GM12878 (cell line): Measurements from ENCODE around the gene MAD2L2. TPM values are rescaled to one million over a fixed set of nuclear protein-coding genes. Genes with fewer than 3 reads are reported as not detected.

Experiments used
- polyA plus RNA-seq, 11 experiments: library from polyadenylated mRNA; depleted of rRNA in 4 of 11; unstranded in 6 of 11; stranded (reverse) in 5 of 11; fragments of >200 nt; fragmentation: Nextera tagmentation in 4 of 11; fragmentation: Illumina TruSeq in 1 of 11; extraction: Ambion mirVana in 4 of 11; extraction: Trizol in 1 of 11; gene quantifications; 1 replicate in 1 of 11; 2 replicates in 10 of 11; pipeline versions ENCODE4 v1.2.1 to v1.2.3, GENCODE V29; 2011 to 2016; ENCODE audit warnings: inconsistent platforms in 2 of 11, missing spikeins in 2 of 11, low read depth in 1 of 11
- total RNA-seq, 4 experiments: library from RNA; depleted of rRNA in 3 of 4; stranded (reverse); fragments of >200 nt in 3 of 4; fragmentation: Illumina TruSeq in 1 of 4; extraction: Trizol in 1 of 4; gene quantifications; 2 replicates each; pipeline versions ENCODE4 v1.2.1 to v1.2.3, GENCODE V29; 2013 to 2021

Gene MAD2L2
- total and polyA plus RNA-seq, 10 of the 15 experiments (the other 5 are each of a cell fraction or from before 2014, with no cell fraction given) = 3.5 to 95.0 (median 53.2) TPM

Other genes starting within 250 kb of the MAD2L2 start
Only the 7 nearest of the 12 such genes appear.
- gene FBXO2, start 26.7 kb downstream of the MAD2L2 start, total RNA-seq (2014; rRNA removed) = 0.06 and 0.11 TPM in 2 replicates
- gene FBXO2, start 26.7 kb downstream of the MAD2L2 start, total RNA-seq (2014; rRNA removed; fragmentation: Illumina TruSeq; extraction: Trizol) = not detected in 2 replicates
- gene FBXO2, start 26.7 kb downstream of the MAD2L2 start, total RNA-seq (2021) = 0.32 and 0.41 TPM in 2 replicates
- 0.15 and 0.17 TPM in 2 replicates for gene FBXO2, start 26.7 kb downstream of the MAD2L2 start, polyA plus RNA-seq (2011; rRNA removed)
- gene FBXO2, start 26.7 kb downstream of the MAD2L2 start, polyA plus RNA-seq (2014; fragmentation: Illumina TruSeq; extraction: Trizol) = 0.10 TPM in 1 of 2 replicates, not detected in the other
- under 1 TPM in 1 of 2 experiments, not detected in 1; 0.07 TPM for gene FBXO2, start 26.7 kb downstream of the MAD2L2 start, polyA plus RNA-seq (2014; fragmentation: Nextera tagmentation; extraction: Ambion mirVana)
- 0.22 and 0.56 TPM in 2 replicates for gene FBXO2, start 26.7 kb downstream of the MAD2L2 start, polyA plus RNA-seq (2014; rRNA removed)
- gene FBXO2, start 26.7 kb downstream of the MAD2L2 start, polyA plus RNA-seq (2016; fragmentation: Nextera tagmentation; extraction: Ambion mirVana) = under 1 TPM in 1 of 2 experiments, not detected in 1; 0.24 TPM
- gene FBXO44, start 26.3 kb downstream of the MAD2L2 start, total RNA-seq (2014; rRNA removed) = 9.4 and 10.0 TPM in 2 replicates
- 4.2 and 4.8 TPM in 2 replicates for gene FBXO44, start 26.3 kb downstream of the MAD2L2 start, total RNA-seq (2014; rRNA removed; fragmentation: Illumina TruSeq; extraction: Trizol)
- gene FBXO44, start 26.3 kb downstream of the MAD2L2 start, total RNA-seq (2021) = 12.9 and 13.2 TPM in 2 replicates
- gene FBXO44, start 26.3 kb downstream of the MAD2L2 start, polyA plus RNA-seq (2011; rRNA removed) = 4.1 and 6.3 TPM in 2 replicates
- 1.1 and 4.0 TPM in 2 replicates for gene FBXO44, start 26.3 kb downstream of the MAD2L2 start, polyA plus RNA-seq (2014; fragmentation: Illumina TruSeq; extraction: Trizol)
- 1 to 10 TPM in 1 of 2 experiments, under 1 TPM in 1; 0.77 to 1.5 TPM for gene FBXO44, start 26.3 kb downstream of the MAD2L2 start, polyA plus RNA-seq (2014; fragmentation: Nextera tagmentation; extraction: Ambion mirVana)
- gene FBXO44, start 26.3 kb downstream of the MAD2L2 start, polyA plus RNA-seq (2014; rRNA removed) = 17.5 and 22.4 TPM in 2 replicates
- 10 to 100 TPM; 11.7 to 12.9 TPM for gene FBXO44, start 26.3 kb downstream of the MAD2L2 start, polyA plus RNA-seq (2016; fragmentation: Nextera tagmentation; extraction: Ambion mirVana)
- 37.1 TPM in 2 replicates for gene FBXO6, start 16.9 kb downstream of the MAD2L2 start, total RNA-seq (2014; rRNA removed)
- 15.7 and 16.8 TPM in 2 replicates for gene FBXO6, start 16.9 kb downstream of the MAD2L2 start, total RNA-seq (2014; rRNA removed; fragmentation: Illumina TruSeq; extraction: Trizol)
- 15.9 and 17.8 TPM in 2 replicates for gene FBXO6, start 16.9 kb downstream of the MAD2L2 start, total RNA-seq (2021)
- 9.2 and 17.0 TPM in 2 replicates for gene FBXO6, start 16.9 kb downstream of the MAD2L2 start, polyA plus RNA-seq (2011; rRNA removed)
- gene FBXO6, start 16.9 kb downstream of the MAD2L2 start, polyA plus RNA-seq (2014; fragmentation: Illumina TruSeq; extraction: Trizol) = 10.5 and 18.4 TPM in 2 replicates
- gene FBXO6, start 16.9 kb downstream of the MAD2L2 start, polyA plus RNA-seq (2014; fragmentation: Nextera tagmentation; extraction: Ambion mirVana) = 1 to 10 TPM; 6.0 to 9.3 TPM
- gene FBXO6, start 16.9 kb downstream of the MAD2L2 start, polyA plus RNA-seq (2014; rRNA removed) = 38.2 and 42.1 TPM in 2 replicates
- 10 to 100 TPM; 26.7 to 32.4 TPM for gene FBXO6, start 16.9 kb downstream of the MAD2L2 start, polyA plus RNA-seq (2016; fragmentation: Nextera tagmentation; extraction: Ambion mirVana)
- gene DRAXIN, start 10.6 kb upstream of the MAD2L2 start, total RNA-seq (2014; rRNA removed) = not detected in 2 replicates
- gene DRAXIN, start 10.6 kb upstream of the MAD2L2 start, total RNA-seq (2014; rRNA removed; fragmentation: Illumina TruSeq; extraction: Trizol) = 0.04 and 0.05 TPM in 2 replicates
- gene DRAXIN, start 10.6 kb upstream of the MAD2L2 start, total RNA-seq (2021) = 0.05 TPM in 1 of 2 replicates, not detected in the other
- gene DRAXIN, start 10.6 kb upstream of the MAD2L2 start, polyA plus RNA-seq (2011; rRNA removed) = 0.01 TPM in 2 replicates
- gene DRAXIN, start 10.6 kb upstream of the MAD2L2 start, polyA plus RNA-seq (2014; fragmentation: Illumina TruSeq; extraction: Trizol) = not detected in 2 replicates
- gene DRAXIN, start 10.6 kb upstream of the MAD2L2 start, polyA plus RNA-seq (2014; fragmentation: Nextera tagmentation; extraction: Ambion mirVana) = under 1 TPM in 1 of 2 experiments, not detected in 1; 0.02 TPM
- gene DRAXIN, start 10.6 kb upstream of the MAD2L2 start, polyA plus RNA-seq (2014; rRNA removed) = 0.01 TPM in 2 replicates
- under 1 TPM; 0.03 to 0.04 TPM for gene DRAXIN, start 10.6 kb upstream of the MAD2L2 start, polyA plus RNA-seq (2016; fragmentation: Nextera tagmentation; extraction: Ambion mirVana)
- 12.8 and 16.1 TPM in 2 replicates for gene AGTRAP, start 55.0 kb upstream of the MAD2L2 start, total RNA-seq (2014; rRNA removed)
- 5.8 and 7.9 TPM in 2 replicates for gene AGTRAP, start 55.0 kb upstream of the MAD2L2 start, total RNA-seq (2014; rRNA removed; fragmentation: Illumina TruSeq; extraction: Trizol)
- 10.0 and 12.7 TPM in 2 replicates for gene AGTRAP, start 55.0 kb upstream of the MAD2L2 start, total RNA-seq (2021)
- gene AGTRAP, start 55.0 kb upstream of the MAD2L2 start, polyA plus RNA-seq (2011; rRNA removed) = 3.5 and 7.7 TPM in 2 replicates
- 2.3 and 7.0 TPM in 2 replicates for gene AGTRAP, start 55.0 kb upstream of the MAD2L2 start, polyA plus RNA-seq (2014; fragmentation: Illumina TruSeq; extraction: Trizol)
- gene AGTRAP, start 55.0 kb upstream of the MAD2L2 start, polyA plus RNA-seq (2014; fragmentation: Nextera tagmentation; extraction: Ambion mirVana) = 1 to 10 TPM; 3.0 to 4.1 TPM
- gene AGTRAP, start 55.0 kb upstream of the MAD2L2 start, polyA plus RNA-seq (2014; rRNA removed) = 14.6 and 16.3 TPM in 2 replicates
- gene AGTRAP, start 55.0 kb upstream of the MAD2L2 start, polyA plus RNA-seq (2016; fragmentation: Nextera tagmentation; extraction: Ambion mirVana) = 10 to 100 TPM; 14.5 to 17.4 TPM
- 0.17 TPM in 1 of 2 replicates, not detected in the other for gene C1orf167, start 81.0 kb upstream of the MAD2L2 start, total RNA-seq (2014; rRNA removed)
- not detected in 2 replicates for gene C1orf167, start 81.0 kb upstream of the MAD2L2 start, total RNA-seq (2014; rRNA removed; fragmentation: Illumina TruSeq; extraction: Trizol)
- gene C1orf167, start 81.0 kb upstream of the MAD2L2 start, total RNA-seq (2021) = 0.31 TPM in 1 of 2 replicates, not detected in the other
- gene C1orf167, start 81.0 kb upstream of the MAD2L2 start, polyA plus RNA-seq (2011; rRNA removed) = not detected in 2 replicates
- gene C1orf167, start 81.0 kb upstream of the MAD2L2 start, polyA plus RNA-seq (2014; fragmentation: Illumina TruSeq; extraction: Trizol) = not detected in 2 replicates
- not detected for gene C1orf167, start 81.0 kb upstream of the MAD2L2 start, polyA plus RNA-seq (2014; fragmentation: Nextera tagmentation; extraction: Ambion mirVana)
- gene C1orf167, start 81.0 kb upstream of the MAD2L2 start, polyA plus RNA-seq (2014; rRNA removed) = not detected in 2 replicates
- not detected for gene C1orf167, start 81.0 kb upstream of the MAD2L2 start, polyA plus RNA-seq (2016; fragmentation: Nextera tagmentation; extraction: Ambion mirVana)
- 16.1 and 16.8 TPM in 2 replicates for gene MTHFR, start 124.8 kb upstream of the MAD2L2 start, total RNA-seq (2014; rRNA removed)
- 9.7 and 10.0 TPM in 2 replicates for gene MTHFR, start 124.8 kb upstream of the MAD2L2 start, total RNA-seq (2014; rRNA removed; fragmentation: Illumina TruSeq; extraction: Trizol)
- gene MTHFR, start 124.8 kb upstream of the MAD2L2 start, total RNA-seq (2021) = 15.8 and 16.6 TPM in 2 replicates
- gene MTHFR, start 124.8 kb upstream of the MAD2L2 start, polyA plus RNA-seq (2011; rRNA removed) = 8.0 and 13.1 TPM in 2 replicates
- 5.0 and 9.0 TPM in 2 replicates for gene MTHFR, start 124.8 kb upstream of the MAD2L2 start, polyA plus RNA-seq (2014; fragmentation: Illumina TruSeq; extraction: Trizol)
- gene MTHFR, start 124.8 kb upstream of the MAD2L2 start, polyA plus RNA-seq (2014; fragmentation: Nextera tagmentation; extraction: Ambion mirVana) = 1 to 10 TPM; 1.0 to 1.2 TPM
- gene MTHFR, start 124.8 kb upstream of the MAD2L2 start, polyA plus RNA-seq (2014; rRNA removed) = 14.1 and 15.1 TPM in 2 replicates
- gene MTHFR, start 124.8 kb upstream of the MAD2L2 start, polyA plus RNA-seq (2016; fragmentation: Nextera tagmentation; extraction: Ambion mirVana) = 1 to 10 TPM; 8.1 to 9.2 TPM